Thoracic aorta (tissue), 2 donors: ENCODE results near the gene SDHAF2. TPM values are rescaled to one million over a fixed set of nuclear protein-coding genes. Genes with fewer than 3 reads are reported as not detected.
A peak's percentile ranks its signal among the peaks of the same experiment; 100 is the strongest.
"Not testable (repeated sequence)": the region's sequence is repeated elsewhere in the genome, so short reads cannot be mapped to it uniquely, and the experiment has no call there.

Experiments used
- ATAC-seq: fragments of 150-250 bp; one replicate; pipeline ENCODE4 v1.8.0; 2017; ENCODE audit warnings: low read depth; ENCODE audit not compliant: insufficient number of reproducible peaks, low FRiP score
- DNase-seq: peaks from one replicate; pipeline ENCODE4 v3.0.0-alpha.2; 2020; ENCODE audit warnings: low spot score
- H3K27ac ChIP-seq, 2 donors: fragments of 200-600 bp; sonication (generic); 1 replicate in 1 of 2; 2 replicates in 1 of 2; pipeline ENCODE4 v1.5.1; 2016; ENCODE audit warnings: mild to moderate bottlenecking in 2 of 2, moderate library complexity in 2 of 2
- H3K27me3 ChIP-seq: fragments of 200-600 bp; sonication (generic); replicated peaks from 2 replicates; pipeline ENCODE4 v1.6.0; 2016; ENCODE audit warnings: mild to moderate bottlenecking; ENCODE audit not compliant: insufficient read depth
- H3K36me3 ChIP-seq: fragments of 200-600 bp; sonication (generic); one replicate; pipeline ENCODE4 v1.5.1; 2016
- H3K4me1 ChIP-seq, 2 donors: fragments of 200-600 bp; sonication (generic); 1 replicate in 1 of 2; 2 replicates in 1 of 2; pipeline versions ENCODE4 v1.5.1 to v1.6.0; 2016; ENCODE audit warnings: low read depth in 2 of 2, mild to moderate bottlenecking in 1 of 2; ENCODE audit not compliant: control insufficient read depth in 1 of 2
- H3K4me3 ChIP-seq: fragments of 200-600 bp; sonication (generic); 2 replicates; pipeline ENCODE4 v1.5.1; 2016; ENCODE audit warnings: mild to moderate bottlenecking
- H3K9me3 ChIP-seq: fragments of 200-600 bp; sonication (generic); 2 replicates; pipeline ENCODE4 v1.5.1; 2016
- total RNA-seq, 2 donors: library from RNA; depleted of rRNA; stranded (reverse); fragments of >200 nt; gene quantifications; one replicate each; pipeline versions ENCODE4 v1.1.0 to v1.2.3, GENCODE V29; 2016
- TF ChIP-seq, protein P1 (sequence below): fragments of 200-600 bp; sonication (generic); IDR thresholded peaks from one replicate; pipeline ENCODE4 v1.5.1; 2019; ENCODE audit warnings: antibody characterized with exemption

Gene SDHAF2
- total RNA-seq, 2 donors from 2014 or later, result 43.2 to 52.6 TPM

DNA sequence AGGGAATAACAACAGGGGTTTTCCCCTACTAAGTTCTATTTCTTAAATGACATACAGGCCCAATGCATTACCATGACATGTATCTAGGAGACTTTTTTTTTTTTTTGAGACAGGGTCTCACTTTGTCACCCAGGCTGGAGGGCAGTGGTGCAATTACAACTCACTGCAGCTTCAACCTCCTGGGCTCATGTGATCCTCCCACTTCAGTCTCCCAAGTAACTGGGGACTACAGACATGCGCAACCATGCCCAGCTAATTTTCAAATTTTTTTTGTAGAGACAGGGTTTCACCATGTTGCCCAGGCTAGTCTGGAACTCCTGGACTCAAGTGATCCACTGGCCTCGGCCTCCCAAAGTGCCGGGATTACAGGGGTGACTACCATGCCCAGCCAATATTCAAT is 7.7 kb upstream of the SDHAF2 start:
- peaks cover 3 to 4% of the 10 kb centered on the region in 2 donors for H3K4me1 ChIP-seq
- H3K27ac ChIP-seq, result no peak overlapping the region
- no peaks in the 10 kb centered on the region for H3K27me3 ChIP-seq
- TF ChIP-seq, protein P1, sequence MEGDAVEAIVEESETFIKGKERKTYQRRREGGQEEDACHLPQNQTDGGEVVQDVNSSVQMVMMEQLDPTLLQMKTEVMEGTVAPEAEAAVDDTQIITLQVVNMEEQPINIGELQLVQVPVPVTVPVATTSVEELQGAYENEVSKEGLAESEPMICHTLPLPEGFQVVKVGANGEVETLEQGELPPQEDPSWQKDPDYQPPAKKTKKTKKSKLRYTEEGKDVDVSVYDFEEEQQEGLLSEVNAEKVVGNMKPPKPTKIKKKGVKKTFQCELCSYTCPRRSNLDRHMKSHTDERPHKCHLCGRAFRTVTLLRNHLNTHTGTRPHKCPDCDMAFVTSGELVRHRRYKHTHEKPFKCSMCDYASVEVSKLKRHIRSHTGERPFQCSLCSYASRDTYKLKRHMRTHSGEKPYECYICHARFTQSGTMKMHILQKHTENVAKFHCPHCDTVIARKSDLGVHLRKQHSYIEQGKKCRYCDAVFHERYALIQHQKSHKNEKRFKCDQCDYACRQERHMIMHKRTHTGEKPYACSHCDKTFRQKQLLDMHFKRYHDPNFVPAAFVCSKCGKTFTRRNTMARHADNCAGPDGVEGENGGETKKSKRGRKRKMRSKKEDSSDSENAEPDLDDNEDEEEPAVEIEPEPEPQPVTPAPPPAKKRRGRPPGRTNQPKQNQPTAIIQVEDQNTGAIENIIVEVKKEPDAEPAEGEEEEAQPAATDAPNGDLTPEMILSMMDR, result no peak
- H3K36me3 ChIP-seq, result peaks cover 67% of the 10 kb centered on the region
- no peaks in the 10 kb centered on the region for H3K9me3 ChIP-seq
- no peak for ATAC-seq
- no peak overlapping the region for H3K4me3 ChIP-seq
- DNase-seq, result no peak

- ATAC-seq (no peak), DNase-seq (no peak)
- Histone ChIP-seq H3K36me3 (peaks cover 39% of the 10 kb centered on the region), H3K4me3 (no peak overlapping the region), H3K27me3 (no peaks in the 10 kb centered on the region), H3K27ac (no peak overlapping the region), H3K4me1 (peaks cover 10 to 19% of the 10 kb centered on the region in 2 donors), H3K9me3 (no peaks in the 10 kb centered on the region)
- TF ChIP-seq, protein P1, result no peak
These were observed 4.4 kb upstream of the SDHAF2 start for GRCh38 chr11:61425367-61426131.

GRCh38 chr11:61429346-61429690 is 606 bp upstream of the SDHAF2 start:
- peak overlapping the region; percentile 97 for H3K27ac ChIP-seq
- H3K36me3 ChIP-seq, result peaks cover 18% of the 10 kb centered on the region
- H3K4me1 ChIP-seq, result peaks cover 12 to 30% of the 10 kb centered on the region in 2 donors
- TF ChIP-seq, protein P1, result no peak
- no peaks in the 10 kb centered on the region for H3K27me3 ChIP-seq
- ATAC-seq (no peak), DNase-seq (no peak)
- peak overlapping the region; percentile 98 for H3K4me3 ChIP-seq
- H3K9me3 ChIP-seq, result no peaks in the 10 kb centered on the region

DNA sequence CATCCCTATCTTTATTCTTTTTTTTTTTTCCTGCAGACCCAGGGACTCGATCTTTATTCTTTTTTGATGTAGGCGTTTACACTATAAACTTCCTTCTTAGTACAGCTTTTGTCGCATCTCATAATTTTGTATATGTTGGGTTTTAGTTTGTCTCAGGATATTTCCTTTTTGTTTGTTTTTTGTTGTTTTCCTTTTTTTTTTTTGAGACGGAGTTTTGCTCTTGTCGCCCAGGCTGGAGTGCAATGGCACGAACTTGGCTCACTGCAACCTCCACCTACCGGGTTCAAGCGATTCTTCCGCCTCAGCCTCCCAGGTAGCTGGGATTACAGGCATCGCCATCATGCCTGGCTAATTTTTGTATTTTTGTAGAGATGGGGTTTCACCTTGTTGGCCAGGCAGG is 915 bp downstream of the SDHAF2 start:
- not testable (repeated sequence) for ATAC-seq, H3K9me3 ChIP-seq, DNase-seq, H3K36me3 ChIP-seq, H3K27me3 ChIP-seq
- Histone ChIP-seq H3K4me1 (peaks cover 12 to 38% of the 10 kb centered on the region in 2 donors), H3K27ac (peak overlapping the region in 1 of 2 donors; percentile 97), H3K4me3 (peak overlapping the region; percentile 98)

- Histone ChIP-seq H3K36me3 (peaks cover 35% of the 10 kb centered on the region), H3K4me1 (peaks cover 0 to 12% of the 10 kb centered on the region in 2 donors), H3K4me3 (no peak overlapping the region), H3K9me3 (no peaks in the 10 kb centered on the region), H3K27me3 (no peaks in the 10 kb centered on the region), H3K27ac (no peak overlapping the region)
- ATAC-seq (no peak), DNase-seq (no peak)
- TF ChIP-seq, protein P1, result no peak
These were observed 7.6 kb downstream of the SDHAF2 start for GRCh38 chr11:61437496-61437895.
